ENCODE measurements around the gene MYBPC2.
"Not testable (repeated sequence)": the region's sequence is repeated elsewhere in the genome, so short reads cannot be mapped to it uniquely, and the experiment has no call there.

GRCh38 chr19:50390295-50390694 is 42.4 kb upstream of the MYBPC2 start:
- not testable (repeated sequence) for TF ChIP-seq EZH2 (IDR thresholded peaks at IDR 0.05; ENCODE audit: insufficient read depth, poor library complexity, severe bottlenecking); EZH2phosphoT487 (IDR thresholded peaks at IDR 0.05; ENCODE audit: insufficient read depth, low read depth)

All from GM23248 (cell line).